GM18868 (cell line): Measurements from ENCODE around the gene GRIP2.

Experiments used
- ATAC-seq: cut with Tn5 transposase; IDR thresholded peaks from one replicate; pipeline ENCODE4 v1.9.1; 2021; ENCODE audit warnings: mild to moderate bottlenecking, moderate library complexity; ENCODE audit not compliant: unreplicated experiment

GRIP2 gene

DNA sequence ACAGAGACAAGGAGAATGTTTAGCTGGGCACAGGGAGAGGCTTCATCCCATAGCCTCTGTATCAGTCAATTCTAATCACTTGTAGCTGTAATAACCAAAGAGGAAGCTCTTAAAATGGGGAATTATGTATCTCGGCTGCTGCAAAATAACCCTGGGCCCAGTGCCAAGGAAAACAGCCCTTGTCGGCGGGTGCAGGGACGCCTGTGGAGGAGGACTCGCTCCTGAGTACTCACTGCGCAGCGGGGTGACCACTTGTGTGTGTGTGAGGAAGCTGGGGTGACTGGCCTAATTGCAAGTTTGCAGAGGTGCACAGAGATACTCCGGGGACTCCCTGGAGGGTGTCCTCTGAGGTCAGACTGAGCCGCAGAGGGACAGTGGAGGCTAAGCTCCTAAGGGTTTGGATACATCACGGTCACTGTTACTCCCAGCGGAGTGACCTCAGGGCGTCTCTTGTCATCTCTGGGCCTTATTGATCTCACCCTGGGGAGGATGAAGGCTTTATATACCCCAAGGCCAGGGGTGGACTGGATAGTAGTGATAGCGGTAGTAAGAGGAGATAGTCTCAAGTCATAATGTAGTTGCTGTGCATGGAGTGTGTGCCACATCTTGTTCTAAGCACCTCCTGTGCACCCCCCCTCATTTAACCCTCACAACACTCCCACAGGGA lies 100.5 kb downstream of the GRIP2 start:
- peak; percentile 29 for ATAC-seq
